HepG2 (cell line): ENCODE data around the gene FLVCR1. TPM values are rescaled to one million over a fixed set of nuclear protein-coding genes. Genes with fewer than 3 reads are reported as not detected.

ENCODE experiments used
- ATAC-seq: fragments of 200-7000 bp; cut with Tn5 transposase; 3 replicates; pipeline ENCODE4 v1.9.1; 2020; ENCODE audit warnings: mild to moderate bottlenecking, moderate library complexity
- BruUV-seq: library from RNA; stranded (reverse); fragments of 400-500 nt; replicated peaks from 2 replicates; lab custom pipeline; 2021; lab: Mats Ljungman, UMichigan
- CTCF ChIA-PET: fragments of 300-600 bp; formaldehyde crosslinking; extraction: SDS; loops from one replicate; lab custom pipeline; 2021; ENCODE audit warnings: low total read pairs, inconsistent platforms, low intra/inter-chr PET ratio; lab: Yijun Ruan, JAX
- POLR2A ChIA-PET: fragments of 350-600 bp; sonication (Branson Sonifier 250); formaldehyde crosslinking; loops from one replicate; lab custom pipeline; 2020; ENCODE audit warnings: antibody characterized with exemption, inconsistent platforms; lab: Yijun Ruan, JAX
- DNase-seq: peaks from one replicate; pipeline ENCODE4 v3.0.0-alpha.2; 2015; ENCODE audit warnings: low spot score
- FAIRE-seq: peaks from 3 replicates; lab custom pipeline; 2011; peaks lifted over from hg19 to GRCh38; lab: Jason Lieb, UNC
- H2AFZ ChIP-seq: one replicate; pipeline ENCODE4 v1.6.1; 2011; ENCODE audit warnings: low read length, inconsistent platforms
- H3K27ac ChIP-seq: fragments of 300-600 bp; 3 replicates; pipeline ENCODE4 v1.8.0; 2011; ENCODE audit warnings: mixed run types, mild to moderate bottlenecking, mixed read lengths, low read length, inconsistent platforms; ENCODE audit not compliant: insufficient read depth; ENCODE audit errors: extremely low read length
- H3K27me3 ChIP-seq, 2 experiments: fragments of 200-600 bp in 1 of 2; 2 replicates in 1 of 2; 3 replicates in 1 of 2; pipeline versions ENCODE4 v1.6.0 to v1.8.0; 2011; ENCODE audit warnings: low read length in 2 of 2, mild to moderate bottlenecking in 2 of 2, moderate library complexity in 2 of 2, inconsistent platforms in 1 of 2; ENCODE audit not compliant: insufficient read depth in 2 of 2, control insufficient read depth in 1 of 2
- H3K36me3 ChIP-seq, 2 experiments: fragments of 200-600 bp in 1 of 2; replicated peaks in 1 of 2; 2 replicates in 1 of 2; 3 replicates in 1 of 2; pipeline versions ENCODE4 v1.5.1 to v1.8.0; 2011; ENCODE audit warnings: low read length in 2 of 2, inconsistent platforms in 1 of 2; ENCODE audit not compliant: insufficient read depth in 2 of 2, control insufficient read depth in 1 of 2
- H3K4me1 ChIP-seq: 2 replicates; pipeline ENCODE4 v1.5.1; 2012; ENCODE audit warnings: low read length, inconsistent platforms; ENCODE audit not compliant: insufficient read depth
- H3K4me2 ChIP-seq: 2 replicates; pipeline ENCODE4 v1.6.0; 2011; ENCODE audit warnings: low read depth, low read length, inconsistent platforms
- H3K4me3 ChIP-seq, 3 experiments: fragments of 200-600 bp in 1 of 3; sonication (generic), shearing (Covaris generic) in 1 of 3; replicated peaks in 1 of 3; 2 replicates each; pipeline ENCODE4 v1.5.1; 2011 to 2016; ENCODE audit warnings: low read length in 3 of 3, inconsistent platforms in 2 of 3, low read depth in 2 of 3, mild to moderate bottlenecking in 2 of 3, control low read depth in 1 of 3, mixed read lengths in 1 of 3; ENCODE audit not compliant: insufficient read depth in 1 of 3
- H3K79me2 ChIP-seq: one replicate; pipeline ENCODE4 v1.6.1; 2011; ENCODE audit warnings: low read length, inconsistent platforms; ENCODE audit not compliant: insufficient read depth
- H3K9ac ChIP-seq: 2 replicates; pipeline ENCODE4 v1.6.0; 2011; ENCODE audit warnings: mild to moderate bottlenecking, low read depth, low read length, inconsistent platforms; ENCODE audit not compliant: insufficient read depth
- H3K9me3 ChIP-seq: 2 replicates; pipeline ENCODE4 v1.5.1; 2012; ENCODE audit warnings: mild to moderate bottlenecking, low read length
- H4K20me1 ChIP-seq: 2 replicates; pipeline ENCODE4 v1.6.0; 2011; ENCODE audit warnings: inconsistent platforms, mild to moderate bottlenecking, low read length, moderate library complexity; ENCODE audit not compliant: insufficient read depth
- HMGXB3 ChIP-seq: sonication (generic); formaldehyde crosslinking; IDR thresholded peaks from 2 replicates; pipeline ENCODE4 v1.4.0; 2020; ENCODE audit warnings: missing genetic modification reagents, borderline replicate concordance
- NFKB2 ChIP-seq: sonication (generic); formaldehyde crosslinking; IDR thresholded peaks from 2 replicates; pipeline ENCODE4 v1.4.0; 2020; ENCODE audit warnings: missing genetic modification reagents, borderline replicate concordance
- NONO ChIP-seq, 2 experiments: fragments of 450-650 bp in 1 of 2; sonication (generic) in 1 of 2; formaldehyde crosslinking in 1 of 2; IDR thresholded peaks in 1 of 2; conservative IDR thresholded peaks in 1 of 2; 2 replicates each; pipeline versions ENCODE4 v1.6.1 to v1.8.0; 2017 to 2022; ENCODE audit warnings: mild to moderate bottlenecking in 1 of 2, missing genetic modification reagents in 1 of 2, moderate library complexity in 1 of 2
- PATZ1 ChIP-seq: sonication (generic); formaldehyde crosslinking; IDR thresholded peaks from 2 replicates; pipeline ENCODE4 v1.4.0; 2020; ENCODE audit warnings: missing genetic modification reagents
- RARG ChIP-seq: sonication (generic); formaldehyde crosslinking; IDR thresholded peaks from 2 replicates; pipeline ENCODE4 v1.4.0; 2020; ENCODE audit warnings: low read depth, mild to moderate bottlenecking, missing genetic modification reagents
- ZMYM3 ChIP-seq: sonication (generic); formaldehyde crosslinking; IDR thresholded peaks from 2 replicates; pipeline ENCODE4 v1.5.1; 2020; ENCODE audit warnings: mild to moderate bottlenecking, missing genetic modification reagents
- ZNF292 ChIP-seq: sonication (generic); formaldehyde crosslinking; IDR thresholded peaks from 2 replicates; pipeline ENCODE4 v1.8.1; 2022; ENCODE audit warnings: mild to moderate bottlenecking, low read depth, missing genetic modification reagents, borderline replicate concordance
- ZNF562 ChIP-seq: sonication (generic); formaldehyde crosslinking; IDR thresholded peaks from 2 replicates; pipeline ENCODE4 v1.8.0; 2022; ENCODE audit warnings: missing genetic modification reagents, borderline replicate concordance
- ZXDC ChIP-seq: sonication (generic); formaldehyde crosslinking; IDR thresholded peaks from 2 replicates; pipeline ENCODE4 v1.5.0; 2020; ENCODE audit warnings: mild to moderate bottlenecking, missing genetic modification reagents
- WGBS: methylation state at CpG from one replicate; pipeline ENCODE4 v1.1.6; 2017; ENCODE audit warnings: low lambda C conversion rate; 5-methylcytosine and 5-hydroxymethylcytosine counted together
- in situ Hi-C: cut with HindIII; loops from 2 replicates; pipeline ENCODE4 v1.10.0; 2017; ENCODE audit warnings: low pct_unique_long_range_greater_than_20kb; ENCODE audit not compliant: extremely low pct_ligation_motif_present
- intact Hi-C: fragments of 100-400 bp; cut with micrococcal nuclease; formaldehyde crosslinking; loops from one replicate; pipeline ENCODE4 v1.10.0; 2022; ENCODE audit not compliant: unreplicated experiment
- polyA plus RNA-seq, 8 experiments: library from polyadenylated mRNA; depleted of rRNA in 3 of 8; stranded (reverse) in 7 of 8; unstranded in 1 of 8; fragments of >200 nt; fragmentation: Illumina TruSeq in 4 of 8; extraction: Trizol in 4 of 8; gene quantifications; 2 replicates each; pipeline versions ENCODE4 v1.2.1 to v1.2.3, GENCODE V29; 2011 to 2016; ENCODE audit warnings: low read depth in 4 of 8, missing spikeins in 1 of 8, mixed read lengths in 1 of 8; ENCODE audit not compliant: insufficient read depth in 1 of 8
- total RNA-seq, 5 experiments: library from RNA; depleted of rRNA; stranded (reverse); fragments of >200 nt; fragmentation: Illumina TruSeq; extraction: Trizol; gene quantifications; 2 replicates each; pipeline ENCODE4 v1.2.3, GENCODE V29; 2016; ENCODE audit warnings: low read depth in 1 of 5

FLVCR1 gene
- total and polyA plus RNA-seq, 2 of the 13 experiments (the other 11 are each of a cell fraction or from before 2014, with no cell fraction given), result 14.8 to 39.8 TPM

GRCh38 chr1:212824201-212824600 lies 33.9 kb upstream of the FLVCR1 start (continued):
- no peak for TF ChIP-seq HMGXB3 (CRISPR knock-in tag)

GRCh38 chr1:212825798-212826452 lies 32.1 kb upstream of the FLVCR1 start:
- WGBS, result 97% methylated on average over 6 of the region's 6 CpGs
- no peaks in the 10 kb centered on the region for H3K36me3 ChIP-seq
- TF ChIP-seq ZXDC (CRISPR knock-in tag) (no peak), NFKB2 (no peak), ZNF562 (CRISPR knock-in tag) (peak; percentile 100), RARG (CRISPR knock-in tag) (no peak), PATZ1 (CRISPR knock-in tag) (no peak), ZMYM3 (CRISPR knock-in tag) (no peak), ZNF292 (CRISPR knock-in tag) (no peak), NONO (IDR thresholded peaks at IDR 0.05) (no peak), NONO (CRISPR knock-in tag; conservative IDR thresholded peaks at IDR 0.05) (no peak)

More at GRCh38 chr1:212825798-212826452, 32.1 kb upstream of the FLVCR1 start:
- H2AFZ ChIP-seq, result no peak overlapping the region
- in situ Hi-C loops (no loop called here), intact Hi-C loops (no loop called here)
- ATAC-seq (no peak), FAIRE-seq (no peak), DNase-seq (no peak)
- H3K4me1 ChIP-seq, result peaks cover 56% of the 10 kb centered on the region
- no peak overlapping the region for H3K4me2 ChIP-seq
- H3K4me3 ChIP-seq, result no peak overlapping the region
- no peak overlapping the region for H3K27ac ChIP-seq
- no peaks in the 10 kb centered on the region for H3K27me3 ChIP-seq
- ChIA-PET CTCF (no interaction called here), POLR2A (interaction anchor here (1.0 to 4.0 kb wide), 2 partner anchors 32 to 34 kb away, joined by 3 to 48 read pairs; partner anchors contain the start of genes FLVCR1, NSL1 and TATDN3)
- BruUV-seq, result no TSS peak
- peaks cover 16% of the 10 kb centered on the region for H3K9me3 ChIP-seq
- H4K20me1 ChIP-seq, result no peaks in the 10 kb centered on the region
- no peaks in the 10 kb centered on the region for H3K79me2 ChIP-seq
- H3K9ac ChIP-seq, result no peak overlapping the region
